OCI-LY3 (cell line): ENCODE data around the gene CYBC1.

ENCODE experiments used
- CTCF ChIP-seq: fragments of 200-600, 300-600 bp; sonication (generic); IDR thresholded peaks from 2 replicates; pipeline ENCODE4 v1.5.1; 2014; ENCODE audit warnings: antibody characterized with exemption, low read length, low read depth
- EZH2phosphoT487 ChIP-seq: fragments of 200-600 bp; shearing (Covaris generic); IDR thresholded peaks from 2 replicates; pipeline ENCODE4 v1.6.1; 2018; ENCODE audit warnings: antibody characterized with exemption, mixed run types, low read depth

GRCh38 chr17:82489851-82490511 lies 39.4 kb upstream of the CYBC1 start:
- TF ChIP-seq CTCF (no peak), EZH2phosphoT487 (no peak)
